Sigmoid colon (tissue), 7 donors: ENCODE measurements around the gene FOXJ1. TPM values are rescaled to one million over a fixed set of nuclear protein-coding genes. Genes with fewer than 3 reads are reported as not detected.

Experiments used
- DNase-seq: peaks from one replicate; pipeline ENCODE4 v3.0.0-alpha.2; 2019
- H3K27ac ChIP-seq, 4 donors: fragments of 200-600 bp; sonication (generic); one replicate each; pipeline ENCODE4 v1.5.1; 2016 to 2019; ENCODE audit warnings: mild to moderate bottlenecking in 1 of 4
- H3K27me3 ChIP-seq, 3 donors: fragments of 200-600 bp; sonication (generic); one replicate each; pipeline ENCODE4 v1.5.1; 2019; ENCODE audit warnings: mild to moderate bottlenecking in 1 of 3
- H3K36me3 ChIP-seq, 4 donors: fragments of 200-600 bp; sonication (generic); one replicate each; pipeline ENCODE4 v1.5.1; 2016 to 2019
- H3K4me1 ChIP-seq, 4 donors: fragments of 200-600 bp; sonication (generic); one replicate each; pipeline ENCODE4 v1.5.1; 2017 to 2019
- H3K4me3 ChIP-seq, 4 donors: fragments of 200-600 bp; sonication (generic); one replicate each; pipeline ENCODE4 v1.5.1; 2017 to 2019; ENCODE audit warnings: mild to moderate bottlenecking in 2 of 4, moderate library complexity in 1 of 4
- H3K9me3 ChIP-seq, 4 donors: fragments of 200-600 bp in 3 of 4; sonication (generic) in 3 of 4; one replicate each; pipeline versions ENCODE4 v1.5.1 to v1.6.1; 2013 to 2019
- CTCF ChIP-seq, 4 experiments: fragments of 450-650 bp in 3 of 4; fragments of 200-600 bp in 1 of 4; IDR thresholded peaks; one replicate each; pipeline ENCODE4 v1.5.1; 2016 to 2019; ENCODE audit warnings: antibody characterized with exemption in 4 of 4, mild to moderate bottlenecking in 3 of 4, moderate library complexity in 2 of 4
- EP300 ChIP-seq, 4 donors: sonication (generic); formaldehyde crosslinking; IDR thresholded peaks; one replicate each; pipeline ENCODE4 v1.6.1; 2017; ENCODE audit warnings: antibody characterized with exemption in 4 of 4
- POLR2A ChIP-seq, 2 donors: fragments of 450-650 bp; IDR thresholded peaks; one replicate each; pipeline ENCODE4 v1.6.1; 2016; ENCODE audit warnings: antibody characterized with exemption in 2 of 2, mild to moderate bottlenecking in 2 of 2, moderate library complexity in 2 of 2
- POLR2AphosphoS5 ChIP-seq, 4 donors: sonication (generic); formaldehyde crosslinking; IDR thresholded peaks; one replicate each; pipeline ENCODE4 v1.6.1; 2017; ENCODE audit warnings: antibody characterized with exemption in 4 of 4
- WGBS, 2 donors: extraction: QIAGEN DNeasy Blood & Tissue Kit; methylation state at CpG; one replicate each; pipeline ENCODE4 v1.1.7; 2013; 5-methylcytosine and 5-hydroxymethylcytosine counted together
- intact Hi-C: fragments of 100-400 bp; cut with DNase I; formaldehyde crosslinking; loops from one replicate; pipeline ENCODE4 v1.15.1; 2023
- polyA plus RNA-seq, 3 donors: library from polyadenylated mRNA; stranded (reverse); fragments of 200-250 nt; gene quantifications; one replicate each; pipeline ENCODE4 v1.2.3, GENCODE V29; 2013
- total RNA-seq, 4 donors: library from RNA; depleted of rRNA; stranded (reverse); fragments of >200 nt; gene quantifications; one replicate each; pipeline ENCODE4 v1.1.0, GENCODE V29; 2016
- donor health status: healthy with polysubstance abuse.
- donor health status: Bipolar disorder and iron deficiency.
- donor health status: healthy.

FOXJ1 gene
- total and polyA plus RNA-seq, 7 donors: 0.14 to 2.3 (median 0.42) TPM; not detected in 3

GRCh38 chr17:76150712-76151622 lies 9.9 kb upstream of the FOXJ1 start:
- TF ChIP-seq POLR2AphosphoS5 (IDR thresholded peaks at IDR 0.05) (peak in 2 of 4 donors; percentile 17 to 31), EP300 (IDR thresholded peaks at IDR 0.05) (no peak)
- Histone ChIP-seq H3K4me3 (no peak overlapping the region), H3K9me3 (no peaks in the 10 kb centered on the region), H3K27ac (peak overlapping the region; percentile 33 to 78 (median 52)), H3K4me1 (peaks cover 0 to 27% (median 19%) of the 10 kb centered on the region in 4 donors), H3K27me3 (no peaks in the 10 kb centered on the region), H3K36me3 (no peaks in the 10 kb centered on the region)
- DNase-seq: no peak
- intact Hi-C loops: no loop called here
- WGBS, 2 donors: 88 to 91% methylated on average over 23 of the region's 23 CpGs

GRCh38 chr17:76149214-76149613 lies 8.2 kb upstream of the FOXJ1 start:
- no peak for TF ChIP-seq POLR2A (IDR thresholded peaks at IDR 0.05)
- no peak for TF ChIP-seq EP300 (IDR thresholded peaks at IDR 0.05)
- TF ChIP-seq POLR2AphosphoS5 (IDR thresholded peaks at IDR 0.05): no peak
- Histone ChIP-seq H3K9me3 (no peaks in the 10 kb centered on the region), H3K4me1 (peaks cover 0 to 27% (median 19%) of the 10 kb centered on the region in 4 donors), H3K36me3 (no peaks in the 10 kb centered on the region), H3K27ac (no peak overlapping the region), H3K4me3 (no peak overlapping the region), H3K27me3 (no peaks in the 10 kb centered on the region)
- 94 to 95% methylated on average over 10 of the region's 10 CpGs for WGBS, 2 donors
- DNase-seq: no peak
- intact Hi-C loops: no loop called here

- H3K4me1 ChIP-seq: peaks cover 0 to 18% (median 10%) of the 10 kb centered on the region in 4 donors
- no peak overlapping the region for H3K27ac ChIP-seq
- H3K27me3 ChIP-seq: no peaks in the 10 kb centered on the region
- H3K4me3 ChIP-seq: no peak overlapping the region
- no peaks in the 10 kb centered on the region for H3K36me3 ChIP-seq
- no peak for DNase-seq
- intact Hi-C loops: no loop called here
- 97 to 100% methylated on average over 1 of the region's 1 CpG for whole genome bisulfite sequencing, 2 donors
- no peaks in the 10 kb centered on the region for H3K9me3 ChIP-seq
- TF ChIP-seq POLR2A (IDR thresholded peaks at IDR 0.05): no peak
- TF ChIP-seq CTCF (IDR thresholded peaks at IDR 0.05): peak in 2 of 4 experiments; percentile 1 to 3
Measured at GRCh38 chr17:76148015-76148326, 6.9 kb upstream of the FOXJ1 start.

- DNase-seq: peak; percentile 57
- peak in 3 of 4 experiments; percentile 39 to 52 (median 50) for TF ChIP-seq CTCF (IDR thresholded peaks at IDR 0.05)
- TF ChIP-seq EP300 (IDR thresholded peaks at IDR 0.05): no peak
- WGBS, 2 donors: 89% methylated on average over 13 of the region's 13 CpGs
- intact Hi-C loops: no loop called here
- Histone ChIP-seq H3K9me3 (no peaks in the 10 kb centered on the region), H3K36me3 (no peaks in the 10 kb centered on the region), H3K27ac (no peak overlapping the region), H3K4me1 (peaks cover 0 to 18% (median 10%) of the 10 kb centered on the region in 4 donors), H3K4me3 (no peak overlapping the region), H3K27me3 (no peaks in the 10 kb centered on the region)
Measured at GRCh38 chr17:76147211-76148014, 6.4 kb upstream of the FOXJ1 start.

GRCh38 chr17:76146053-76146851 lies 5.2 kb upstream of the FOXJ1 start:
- 89 to 92% methylated on average over 22 of the region's 22 CpGs for WGBS, 2 donors
- no peaks in the 10 kb centered on the region for H3K27me3 ChIP-seq
- H3K27ac ChIP-seq: no peak overlapping the region
- H3K9me3 ChIP-seq: no peaks in the 10 kb centered on the region
- intact Hi-C loops: no loop called here
- no peak overlapping the region for H3K4me3 ChIP-seq
- TF ChIP-seq CTCF (IDR thresholded peaks at IDR 0.05) (no peak), EP300 (IDR thresholded peaks at IDR 0.05) (no peak), POLR2AphosphoS5 (IDR thresholded peaks at IDR 0.05) (no peak), POLR2A (IDR thresholded peaks at IDR 0.05) (no peak)
- peaks cover 0 to 23% (median 18%) of the 10 kb centered on the region in 4 donors for H3K4me1 ChIP-seq
- no peaks in the 10 kb centered on the region for H3K36me3 ChIP-seq
- DNase-seq: peak; percentile 58
